Measurements from ENCODE around the gene CYP26A1. TPM values are rescaled to one million over a fixed set of nuclear protein-coding genes. Genes with fewer than 3 reads are reported as not detected.

Gene CYP26A1
- total RNA-seq, 1 experiment from 2014 or later = not detected

DNA sequence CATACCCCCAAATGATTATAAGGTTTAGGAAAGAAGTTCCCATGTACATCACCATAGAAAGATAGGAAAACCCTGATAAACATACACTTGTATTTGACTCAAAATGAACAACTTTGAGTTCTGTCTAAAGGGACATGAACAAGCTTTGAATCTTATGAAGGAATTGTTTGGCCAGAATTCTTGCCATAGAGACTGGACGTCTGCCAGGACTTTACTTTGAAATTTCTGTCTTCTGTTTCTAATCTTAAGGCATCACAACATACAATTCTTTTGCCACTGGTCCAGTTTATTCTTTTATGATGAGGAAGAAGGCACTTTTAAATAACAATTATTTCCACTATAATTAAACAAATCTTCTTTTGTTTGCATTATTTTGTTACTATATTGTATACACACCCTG, 39.3 kb upstream of the CYP26A1 start:
- no peaks in the 10 kb centered on the region for H3K9me3 Mint-ChIP-seq (ENCODE audit: unreplicated experiment)
- H3K4me1 Mint-ChIP-seq (ENCODE audit: insufficient read depth, unreplicated experiment) = peaks cover 9% of the 10 kb centered on the region
- no peak overlapping the region for H3K27ac Mint-ChIP-seq (ENCODE audit: low read depth, unreplicated experiment)
- intact Hi-C loops (cut with micrococcal nuclease) = no loop called here
- H3K36me3 Mint-ChIP-seq (ENCODE audit: insufficient read depth, unreplicated experiment) = no peaks in the 10 kb centered on the region
- ChIA-PET CTCF (interaction anchor here (1.1 to 6.9 kb wide), 4 partner anchors 19 to 149 kb away, joined by 3 to 52 read pairs (median 4); no protein-coding TSS in a partner anchor), POLR2A (interaction anchor here (0.6 to 1.0 kb wide), 2 partner anchors 33 to 1111 kb away, joined by 3 read pairs; partner anchors contain the start of gene BTAF1)
- no peaks in the 10 kb centered on the region for H3K27me3 Mint-ChIP-seq (ENCODE audit: insufficient read depth, unreplicated experiment)
- H3K4me3 Mint-ChIP-seq (ENCODE audit: unreplicated experiment) = no peak overlapping the region
- DNase-seq (ENCODE audit: unreplicated experiment) = no peak
- TF ChIP-seq, protein P1, sequence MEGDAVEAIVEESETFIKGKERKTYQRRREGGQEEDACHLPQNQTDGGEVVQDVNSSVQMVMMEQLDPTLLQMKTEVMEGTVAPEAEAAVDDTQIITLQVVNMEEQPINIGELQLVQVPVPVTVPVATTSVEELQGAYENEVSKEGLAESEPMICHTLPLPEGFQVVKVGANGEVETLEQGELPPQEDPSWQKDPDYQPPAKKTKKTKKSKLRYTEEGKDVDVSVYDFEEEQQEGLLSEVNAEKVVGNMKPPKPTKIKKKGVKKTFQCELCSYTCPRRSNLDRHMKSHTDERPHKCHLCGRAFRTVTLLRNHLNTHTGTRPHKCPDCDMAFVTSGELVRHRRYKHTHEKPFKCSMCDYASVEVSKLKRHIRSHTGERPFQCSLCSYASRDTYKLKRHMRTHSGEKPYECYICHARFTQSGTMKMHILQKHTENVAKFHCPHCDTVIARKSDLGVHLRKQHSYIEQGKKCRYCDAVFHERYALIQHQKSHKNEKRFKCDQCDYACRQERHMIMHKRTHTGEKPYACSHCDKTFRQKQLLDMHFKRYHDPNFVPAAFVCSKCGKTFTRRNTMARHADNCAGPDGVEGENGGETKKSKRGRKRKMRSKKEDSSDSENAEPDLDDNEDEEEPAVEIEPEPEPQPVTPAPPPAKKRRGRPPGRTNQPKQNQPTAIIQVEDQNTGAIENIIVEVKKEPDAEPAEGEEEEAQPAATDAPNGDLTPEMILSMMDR (IDR thresholded peaks at IDR 0.05; ENCODE audit: unreplicated experiment) = no peak
- BruUV-seq (replicated peaks) = no TSS peak

DNA sequence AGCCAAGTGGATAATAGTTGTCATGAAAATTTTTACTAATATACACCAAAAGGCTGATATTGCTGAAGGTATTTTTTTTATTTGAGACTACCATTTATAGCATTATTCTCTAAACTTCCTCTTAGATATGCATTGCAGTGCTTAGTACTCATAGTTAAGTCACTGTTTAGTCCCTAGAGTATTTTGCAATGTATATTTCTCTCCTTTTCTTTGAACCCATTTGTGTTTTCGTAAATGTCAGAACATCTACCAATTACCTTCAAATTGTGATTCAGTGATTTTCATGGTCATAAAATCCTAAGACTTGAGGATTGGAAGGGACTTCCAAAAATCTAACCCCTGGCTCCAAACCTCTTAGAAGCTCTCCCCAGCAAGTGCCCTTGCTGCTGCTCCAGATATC, 34.6 kb upstream of the CYP26A1 start:
- Mint-ChIP-seq H3K27me3 (ENCODE audit: insufficient read depth, unreplicated experiment) (no peaks in the 10 kb centered on the region), H3K9me3 (ENCODE audit: unreplicated experiment) (no peaks in the 10 kb centered on the region), H3K27ac (ENCODE audit: low read depth, unreplicated experiment) (no peak overlapping the region), H3K4me3 (ENCODE audit: unreplicated experiment) (no peak overlapping the region), H3K4me1 (ENCODE audit: insufficient read depth, unreplicated experiment) (no peaks in the 10 kb centered on the region), H3K36me3 (ENCODE audit: insufficient read depth, unreplicated experiment) (no peaks in the 10 kb centered on the region)
- DNase-seq (ENCODE audit: unreplicated experiment) = no peak
- BruUV-seq (replicated peaks) = no TSS peak
- intact Hi-C loops (cut with micrococcal nuclease) = loop anchor here (1.0 kb wide), 3 partner anchors 33 to 154 kb away; no protein-coding TSS in a partner anchor
- CTCF ChIA-PET = interaction anchor here (0.6 to 5.9 kb wide), 12 partner anchors 14 to 469 kb away, joined by 3 to 56 read pairs (median 4); no protein-coding TSS in a partner anchor
- POLR2A ChIA-PET = interaction anchor here (0.6 to 1.9 kb wide), 2 partner anchors 8 to 798 kb away, joined by 3 to 4 read pairs; no protein-coding TSS in a partner anchor
- TF ChIP-seq, protein P1 (IDR thresholded peaks at IDR 0.05; ENCODE audit: unreplicated experiment) = no peak

DNA sequence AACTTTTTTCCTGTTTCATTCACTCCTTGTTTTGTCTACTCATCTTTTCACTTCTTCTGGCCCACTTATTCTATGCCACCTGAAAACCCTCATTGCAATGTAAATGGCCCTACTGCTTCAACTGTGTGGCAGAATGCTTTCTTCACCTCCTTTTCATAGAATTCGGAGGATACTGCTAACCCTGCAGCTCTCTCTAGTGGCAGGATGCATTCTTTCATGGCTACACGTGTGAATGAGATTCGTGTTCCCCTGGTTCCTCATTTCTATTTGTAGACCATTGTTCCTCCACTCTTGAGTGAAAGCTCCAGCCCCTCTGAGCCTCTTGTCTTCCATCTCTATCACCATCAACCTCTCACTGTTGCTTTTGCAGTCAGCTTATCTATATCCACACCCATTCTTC, 34.0 kb upstream of the CYP26A1 start:
- H3K36me3 Mint-ChIP-seq (ENCODE audit: insufficient read depth, unreplicated experiment) = no peaks in the 10 kb centered on the region
- TF ChIP-seq, protein P1 (IDR thresholded peaks at IDR 0.05; ENCODE audit: unreplicated experiment) = peak; percentile 65
- BruUV-seq (replicated peaks) = no TSS peak
- CTCF ChIA-PET = interaction anchor here (0.6 to 5.9 kb wide), 22 partner anchors 10 to 468 kb away, joined by 3 to 56 read pairs (median 4); no protein-coding TSS in a partner anchor
- H3K27ac Mint-ChIP-seq (ENCODE audit: low read depth, unreplicated experiment) = no peak overlapping the region
- POLR2A ChIA-PET = interaction anchor here (0.9 to 1.9 kb wide), 2 partner anchors 9 to 33 kb away, joined by 3 to 4 read pairs; no protein-coding TSS in a partner anchor
- H3K4me1 Mint-ChIP-seq (ENCODE audit: insufficient read depth, unreplicated experiment) = no peaks in the 10 kb centered on the region
- no peaks in the 10 kb centered on the region for H3K9me3 Mint-ChIP-seq (ENCODE audit: unreplicated experiment)
- intact Hi-C loops (cut with micrococcal nuclease) = loop anchor here (1.0 kb wide), 3 partner anchors 33 to 154 kb away; no protein-coding TSS in a partner anchor
- H3K4me3 Mint-ChIP-seq (ENCODE audit: unreplicated experiment) = no peak overlapping the region
- DNase-seq (ENCODE audit: unreplicated experiment) = peak; percentile 54
- no peaks in the 10 kb centered on the region for H3K27me3 Mint-ChIP-seq (ENCODE audit: insufficient read depth, unreplicated experiment)

DNA sequence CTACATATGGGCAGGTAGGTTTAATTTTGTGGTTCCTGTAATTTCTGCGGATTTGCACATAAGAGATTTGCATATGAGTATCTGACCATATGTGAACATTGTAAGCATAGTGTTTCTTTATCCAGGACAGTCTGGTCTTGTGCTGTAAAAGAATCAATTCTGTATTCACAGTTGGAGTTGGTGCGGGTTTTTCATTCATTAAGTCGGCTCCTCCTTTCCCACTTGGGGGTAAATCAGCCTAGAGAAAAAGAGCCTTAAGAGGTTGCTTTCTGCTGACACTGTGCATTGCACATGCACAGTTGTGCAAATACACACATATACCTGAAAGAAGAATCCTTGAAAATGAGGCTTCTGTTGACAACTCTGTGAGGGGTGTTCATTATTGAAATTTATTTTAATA, 19.2 kb upstream of the CYP26A1 start:
- no peak overlapping the region for H3K4me3 Mint-ChIP-seq (ENCODE audit: unreplicated experiment)
- ChIA-PET CTCF (interaction anchor here (0.5 to 3.5 kb wide), 3 partner anchors 14 to 295 kb away, joined by 3 to 15 read pairs (median 3); no protein-coding TSS in a partner anchor), POLR2A (no interaction called here)
- intact Hi-C loops (cut with micrococcal nuclease) = no loop called here
- H3K27me3 Mint-ChIP-seq (ENCODE audit: insufficient read depth, unreplicated experiment) = no peaks in the 10 kb centered on the region
- no peak for DNase-seq (ENCODE audit: unreplicated experiment)
- H3K9me3 Mint-ChIP-seq (ENCODE audit: unreplicated experiment) = no peaks in the 10 kb centered on the region
- no peaks in the 10 kb centered on the region for H3K36me3 Mint-ChIP-seq (ENCODE audit: insufficient read depth, unreplicated experiment)
- TF ChIP-seq, protein P1 (IDR thresholded peaks at IDR 0.05; ENCODE audit: unreplicated experiment) = no peak
- no peak overlapping the region for H3K27ac Mint-ChIP-seq (ENCODE audit: low read depth, unreplicated experiment)
- no TSS peak for BruUV-seq (replicated peaks)
- no peaks in the 10 kb centered on the region for H3K4me1 Mint-ChIP-seq (ENCODE audit: insufficient read depth, unreplicated experiment)
